Measurements from ENCODE around the gene TMEM92. TPM values are rescaled to one million over a fixed set of nuclear protein-coding genes. Genes with fewer than 3 reads are reported as not detected.

The TMEM92 gene
- total RNA-seq, 1 donor from 2014 or later, result 0.26 TPM

- FAIRE-seq (no peak), DNase-seq (ENCODE audit: low read depth) (no peak)
- TF ChIP-seq CTCF (IDR thresholded peaks at IDR 0.05; ENCODE audit: insufficient read depth, low read length, severe bottlenecking), result no peak
These were observed 14.0 kb downstream of the TMEM92 start for GRCh38 chr17:50288306-50288705.

GRCh38 chr17:50289278-50289677, 15.0 kb downstream of the TMEM92 start:
- H3K36me3 ChIP-seq (ENCODE audit: control insufficient read depth, insufficient read depth, low read length), result no peaks in the 10 kb centered on the region
- no peak for FAIRE-seq
- H3K4me3 ChIP-seq (ENCODE audit: low read depth, low read length), result no peak overlapping the region
- DNase-seq (ENCODE audit: low read depth), result no peak
- TF ChIP-seq CTCF (IDR thresholded peaks at IDR 0.05; ENCODE audit: insufficient read depth, low read length, severe bottlenecking), result no peak
- H3K27me3 ChIP-seq (ENCODE audit: control insufficient read depth, insufficient read depth, low read length), result no peaks in the 10 kb centered on the region

More at GRCh38 chr17:50288306-50288705, 14.0 kb downstream of the TMEM92 start:
- Histone ChIP-seq H3K36me3 (ENCODE audit: control insufficient read depth, insufficient read depth, low read length) (no peaks in the 10 kb centered on the region), H3K4me3 (ENCODE audit: low read depth, low read length) (no peak overlapping the region), H3K27me3 (ENCODE audit: control insufficient read depth, insufficient read depth, low read length) (no peaks in the 10 kb centered on the region)

- no peaks in the 10 kb centered on the region for H3K36me3 ChIP-seq (ENCODE audit: control insufficient read depth, insufficient read depth, low read length)
- peak; percentile 88 for FAIRE-seq
- TF ChIP-seq CTCF (IDR thresholded peaks at IDR 0.05; ENCODE audit: insufficient read depth, low read length, severe bottlenecking), result no peak
- no peaks in the 10 kb centered on the region for H3K27me3 ChIP-seq (ENCODE audit: control insufficient read depth, insufficient read depth, low read length)
- H3K4me3 ChIP-seq (ENCODE audit: low read depth, low read length), result peak overlapping the region; percentile 16
- peak; percentile 99 for DNase-seq (ENCODE audit: low read depth)
These were observed 15.9 kb downstream of the TMEM92 start for GRCh38 chr17:50289991-50290702.

GRCh38 chr17:50290933-50291332, 16.7 kb downstream of the TMEM92 start:
- H3K4me3 ChIP-seq (ENCODE audit: low read depth, low read length), result no peak overlapping the region
- no peaks in the 10 kb centered on the region for H3K27me3 ChIP-seq (ENCODE audit: control insufficient read depth, insufficient read depth, low read length)
- DNase-seq (ENCODE audit: low read depth) (no peak), FAIRE-seq (no peak)
- TF ChIP-seq CTCF (IDR thresholded peaks at IDR 0.05; ENCODE audit: insufficient read depth, low read length, severe bottlenecking), result no peak
- no peaks in the 10 kb centered on the region for H3K36me3 ChIP-seq (ENCODE audit: control insufficient read depth, insufficient read depth, low read length)

- Histone ChIP-seq H3K36me3 (ENCODE audit: control insufficient read depth, insufficient read depth, low read length) (no peaks in the 10 kb centered on the region), H3K4me3 (ENCODE audit: low read depth, low read length) (no peak overlapping the region), H3K27me3 (ENCODE audit: control insufficient read depth, insufficient read depth, low read length) (no peaks in the 10 kb centered on the region)
- no peak for DNase-seq (ENCODE audit: low read depth)
- no peak for TF ChIP-seq CTCF (IDR thresholded peaks at IDR 0.05; ENCODE audit: insufficient read depth, low read length, severe bottlenecking)
- FAIRE-seq, result no peak
These were observed 18.2 kb downstream of the TMEM92 start for GRCh38 chr17:50292465-50292864.

GRCh38 chr17:50295021-50295420, 20.8 kb downstream of the TMEM92 start:
- DNase-seq (ENCODE audit: low read depth) (no peak), FAIRE-seq (no peak)
- H3K4me3 ChIP-seq (ENCODE audit: low read depth, low read length), result no peak overlapping the region
- H3K27me3 ChIP-seq (ENCODE audit: control insufficient read depth, insufficient read depth, low read length), result no peaks in the 10 kb centered on the region
- H3K36me3 ChIP-seq (ENCODE audit: control insufficient read depth, insufficient read depth, low read length), result no peaks in the 10 kb centered on the region
- TF ChIP-seq CTCF (IDR thresholded peaks at IDR 0.05; ENCODE audit: insufficient read depth, low read length, severe bottlenecking), result no peak
